GM11168 (cell line): Measurements from ENCODE around the gene PTPN22.

ENCODE experiments used
- in situ Hi-C: fragments of 300-500 bp; cut with MboI; formaldehyde crosslinking; loops from one replicate; pipeline ENCODE4 v1.12.0; 2022; ENCODE audit warnings: low sequenced_read_pairs; ENCODE audit not compliant: unreplicated experiment

Gene PTPN22

GRCh38 chr1:113871597-113872113 lies at the start of gene PTPN22:
Gene PTPN22 (minus strand): TSS chr1:113871712.
- in situ Hi-C loops = no loop called here

DNA sequence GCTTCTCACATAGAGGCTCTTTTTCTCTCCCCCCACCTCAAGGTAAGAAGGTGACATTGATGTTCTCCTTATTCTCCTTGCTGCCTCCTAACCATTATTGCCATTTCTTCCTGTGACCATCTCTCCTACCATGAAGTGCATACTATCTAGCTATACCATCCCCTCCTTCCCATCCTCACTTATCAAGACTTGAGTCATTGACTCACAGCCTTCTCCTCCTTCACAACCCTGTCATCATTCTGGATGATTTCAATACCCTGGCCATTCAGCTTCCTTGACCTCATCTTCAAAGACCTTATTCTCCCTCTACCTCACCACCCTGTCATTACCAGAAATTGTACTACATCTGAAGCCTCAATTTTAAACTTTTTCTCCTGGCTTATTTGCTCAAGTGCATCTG lies 46.7 kb upstream of the PTPN22 start:
- in situ Hi-C loops = no loop called here

GRCh38 chr1:113917400-113918082 lies 46.0 kb upstream of the PTPN22 start:
- in situ Hi-C loops = no loop called here

DNA sequence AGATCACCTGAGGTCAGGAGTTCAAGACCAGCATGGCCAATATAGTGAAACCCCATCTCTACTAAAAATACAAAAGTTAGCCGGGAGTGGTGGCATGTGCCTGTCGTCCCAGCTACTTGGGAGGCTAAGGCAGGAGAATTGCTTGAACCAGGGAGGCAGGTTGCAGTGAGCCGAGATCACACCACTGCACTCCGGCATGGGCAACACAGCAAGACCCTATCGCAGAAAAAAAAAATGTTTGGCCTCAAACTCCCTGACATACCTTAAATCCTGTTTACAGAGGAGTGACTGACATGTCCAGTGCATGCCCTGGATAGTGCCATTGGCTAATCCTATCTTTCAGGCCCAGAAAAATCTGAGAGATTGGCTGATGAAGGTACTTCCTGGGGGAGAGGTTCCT lies 45.5 kb upstream of the PTPN22 start:
- in situ Hi-C loops = no loop called here

DNA sequence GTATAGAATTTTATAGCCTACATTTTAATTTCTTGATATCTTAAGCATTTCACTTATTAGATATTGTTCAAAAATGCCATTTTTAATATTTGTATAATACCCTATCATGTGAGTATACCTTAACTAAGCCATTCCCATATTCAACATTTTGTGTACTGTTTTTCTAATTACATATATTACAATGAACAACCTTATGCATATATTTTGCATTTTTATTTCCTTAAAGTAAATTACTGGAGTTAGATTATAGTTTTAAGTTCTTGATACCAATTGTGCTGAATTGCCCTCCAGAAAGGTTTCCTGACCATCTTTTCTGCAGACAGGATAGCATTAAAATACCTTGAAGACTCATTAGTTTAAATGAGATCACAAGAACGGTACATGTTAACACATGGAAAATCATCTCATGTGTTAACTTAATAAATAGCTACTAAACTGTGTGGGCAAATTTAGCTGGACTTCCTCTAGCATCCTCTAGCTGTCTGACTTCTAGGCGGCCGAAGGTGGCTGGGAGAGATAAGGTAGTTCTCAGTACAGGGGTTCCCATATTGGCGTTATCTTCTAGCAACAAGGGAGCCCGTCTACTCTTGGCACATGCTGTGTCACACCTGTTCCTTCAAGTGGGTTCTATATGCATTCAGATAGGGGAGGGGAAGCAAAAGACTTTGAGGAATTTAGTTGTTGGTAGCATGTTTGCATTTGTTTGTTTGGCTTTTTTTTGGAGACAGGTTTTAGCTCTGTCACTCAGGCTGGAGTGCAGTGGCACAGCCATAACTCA lies 42.6 kb upstream of the PTPN22 start:
- in situ Hi-C loops = no loop called here

DNA sequence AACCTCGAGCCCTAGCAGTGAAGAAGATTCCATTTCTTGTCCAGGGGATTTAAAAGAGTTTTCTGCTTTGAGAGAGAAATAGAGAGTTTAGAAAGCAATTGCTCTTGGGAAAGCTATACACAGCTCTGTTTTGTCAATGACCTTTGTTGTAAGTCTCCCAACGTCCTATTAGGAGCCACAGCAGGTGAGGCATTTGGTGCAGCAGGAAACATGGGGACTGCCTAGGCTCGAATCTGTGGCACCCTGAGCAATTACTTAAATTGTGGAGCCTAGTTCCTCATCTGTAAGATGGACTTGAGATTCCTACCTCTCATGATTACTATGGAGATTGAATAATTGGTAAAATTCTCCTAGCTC lies 41.8 kb upstream of the PTPN22 start:
- in situ Hi-C loops = no loop called here

DNA sequence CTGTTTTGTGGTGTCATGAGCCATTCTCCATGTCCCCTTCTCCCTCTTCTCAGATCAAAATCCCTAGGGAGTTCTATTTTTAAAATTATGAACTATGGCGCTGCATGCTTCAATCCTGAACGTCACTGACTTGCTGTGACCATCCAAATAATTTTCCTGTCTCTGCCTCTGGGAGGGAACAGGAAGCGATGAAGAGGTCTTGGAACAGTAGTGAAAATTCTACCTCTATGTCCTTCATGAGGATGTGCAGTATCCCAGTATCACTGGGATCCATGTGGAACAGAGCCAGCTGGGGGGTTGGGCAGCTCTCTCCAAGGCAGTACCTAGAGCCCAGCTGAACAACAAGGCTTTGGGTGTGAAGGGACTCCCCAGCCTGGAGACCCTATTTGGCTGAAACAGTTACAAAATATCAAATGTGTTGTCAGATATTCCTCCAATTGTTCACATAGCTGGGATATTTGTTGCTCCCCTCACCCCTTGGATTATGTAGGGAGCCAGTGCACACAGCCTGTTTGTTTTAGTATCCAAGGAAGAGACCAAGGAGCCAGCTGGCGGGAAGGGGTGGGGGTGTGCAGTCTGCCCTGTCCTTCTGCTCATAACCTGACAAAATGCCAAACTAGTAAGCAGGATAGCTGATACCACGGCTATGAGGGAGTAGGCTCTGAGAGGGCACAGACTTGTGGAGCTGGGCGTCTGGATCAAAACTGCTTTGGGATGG lies 41.2 kb upstream of the PTPN22 start:
- in situ Hi-C loops = no loop called here

GRCh38 chr1:113905435-113905861 lies 33.9 kb upstream of the PTPN22 start:
- in situ Hi-C loops = no loop called here

GRCh38 chr1:113904674-113905434 lies 33.3 kb upstream of the PTPN22 start, which contains the start of the genes AP4B1 and DCLRE1B:
Gene AP4B1 (minus strand): TSS chr1:113904799. CDS start chr1:113904717, 82 bp downstream.
Gene DCLRE1B (plus strand): TSS chr1:113905326. CDS start chr1:113905587, 261 bp downstream.
- in situ Hi-C loops = no loop called here

- in situ Hi-C loops = no loop called here
These were observed 32.8 kb upstream of the PTPN22 start for GRCh38 chr1:113904293-113904673.

- in situ Hi-C loops = no loop called here
These were observed 32.2 kb upstream of the PTPN22 start for GRCh38 chr1:113903501-113904292.

- in situ Hi-C loops = no loop called here
These were observed 29.7 kb upstream of the PTPN22 start for GRCh38 chr1:113901191-113901590.

- in situ Hi-C loops = no loop called here
These were observed 27.6 kb upstream of the PTPN22 start for GRCh38 chr1:113899111-113899510.

DNA sequence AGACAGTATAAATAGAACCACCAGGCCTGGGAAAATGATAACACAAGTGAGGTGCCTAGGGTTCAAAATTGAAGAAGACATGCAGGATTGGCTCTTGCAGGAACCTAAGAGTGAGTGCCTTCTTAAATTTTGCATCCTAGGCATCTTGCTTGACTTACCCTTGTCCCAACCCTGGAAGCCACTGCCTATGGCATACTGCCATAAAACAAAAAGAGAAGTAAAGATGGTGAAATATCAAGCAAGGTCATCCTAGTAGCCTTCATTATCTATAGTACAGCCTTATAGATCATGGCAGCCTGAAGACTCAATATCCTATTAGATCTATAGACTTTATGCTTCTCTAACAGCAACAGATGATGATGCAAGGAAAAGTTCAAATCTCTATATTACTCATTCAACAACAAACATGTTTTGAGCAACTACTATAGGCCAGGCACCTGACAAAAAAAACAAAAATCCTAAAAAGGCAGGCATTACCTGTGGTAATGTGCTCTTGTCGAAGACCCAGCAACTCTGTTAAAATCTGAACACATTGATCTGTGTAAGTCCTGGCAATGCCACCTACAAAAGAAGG lies 26.8 kb upstream of the PTPN22 start:
- in situ Hi-C loops = no loop called here

DNA sequence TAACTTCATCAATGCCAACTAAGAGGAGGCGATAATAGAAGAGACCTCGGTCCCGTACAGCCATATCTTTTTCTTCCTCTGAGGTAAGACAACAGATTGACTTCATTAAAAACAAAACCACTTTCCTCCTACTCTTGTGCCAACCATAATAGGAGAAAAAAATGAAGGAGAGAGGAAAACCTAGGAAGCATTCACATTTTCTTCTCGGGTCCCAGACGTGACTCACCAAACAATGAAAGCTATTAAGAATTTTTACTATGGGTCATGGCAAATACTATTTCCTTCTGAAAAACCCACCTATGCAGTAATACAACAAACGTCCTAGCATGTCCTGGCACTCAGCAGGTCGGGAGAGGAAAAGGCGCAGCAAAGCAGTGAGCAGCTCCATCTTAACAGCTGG lies 24.4 kb upstream of the PTPN22 start:
- in situ Hi-C loops = no loop called here

- in situ Hi-C loops = no loop called here
These were observed 23.6 kb upstream of the PTPN22 start for GRCh38 chr1:113895098-113895497.

DNA sequence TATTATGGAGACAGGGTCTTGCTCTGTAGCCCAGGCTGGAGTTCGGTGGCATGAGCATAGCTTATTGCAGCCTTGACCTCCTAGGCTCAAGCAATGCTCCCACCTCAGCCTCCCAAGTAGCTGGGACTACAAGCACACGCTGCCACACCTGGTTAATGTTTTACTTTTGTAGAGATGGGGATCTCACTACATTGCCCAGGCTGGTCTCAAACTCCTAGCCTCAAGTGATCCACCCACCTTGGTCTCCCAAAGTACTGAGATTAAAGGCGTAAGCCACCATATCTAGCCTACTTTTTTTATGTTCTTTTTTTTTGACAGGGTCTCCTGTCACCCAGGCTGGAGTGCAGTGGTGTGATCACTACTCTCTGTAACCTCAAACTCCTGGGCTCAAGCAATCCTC lies 21.8 kb upstream of the PTPN22 start:
- in situ Hi-C loops = loop anchor here (5.0 kb wide), 1 partner anchor 61 kb away; no protein-coding TSS in a partner anchor

GRCh38 chr1:113891631-113892220 lies 20.2 kb upstream of the PTPN22 start:
- in situ Hi-C loops = loop anchor here (5.0 kb wide), 1 partner anchor 59 kb away; no protein-coding TSS in a partner anchor
